Measurements from ENCODE around the gene ALPL.

ALPL gene

GRCh38 chr1:21584096-21584495 lies 74.9 kb downstream of the ALPL start:
- DNase-seq (no peak), ATAC-seq (no peak)
- H3K27me3 Mint-ChIP-seq, result peaks cover 15% of the 10 kb centered on the region
- peaks cover 1% of the 10 kb centered on the region for H3K4me1 Mint-ChIP-seq
- no peak overlapping the region for H3K27ac Mint-ChIP-seq
- no peak overlapping the region for H3K4me3 Mint-ChIP-seq
- no peaks in the 10 kb centered on the region for H3K36me3 Mint-ChIP-seq (ENCODE audit: low read depth)
- no peaks in the 10 kb centered on the region for H3K9me3 Mint-ChIP-seq

- ATAC-seq (no peak), DNase-seq (no peak)
- H3K4me1 Mint-ChIP-seq, result peaks cover 1% of the 10 kb centered on the region
- H3K9me3 Mint-ChIP-seq, result no peaks in the 10 kb centered on the region
- peaks cover 16% of the 10 kb centered on the region for H3K27me3 Mint-ChIP-seq
- H3K36me3 Mint-ChIP-seq (ENCODE audit: low read depth), result no peaks in the 10 kb centered on the region
- no peak overlapping the region for H3K4me3 Mint-ChIP-seq
- H3K27ac Mint-ChIP-seq, result no peak overlapping the region
Measured at GRCh38 chr1:21585037-21585436, 75.8 kb downstream of the ALPL start.

GRCh38 chr1:21586222-21586621 lies 77.0 kb downstream of the ALPL start:
- Mint-ChIP-seq H3K4me3 (no peak overlapping the region), H3K27ac (no peak overlapping the region), H3K27me3 (peaks cover 20% of the 10 kb centered on the region), H3K4me1 (peaks cover 1% of the 10 kb centered on the region), H3K36me3 (ENCODE audit: low read depth) (no peaks in the 10 kb centered on the region), H3K9me3 (no peaks in the 10 kb centered on the region)
- ATAC-seq (no peak), DNase-seq (no peak)

- no peaks in the 10 kb centered on the region for H3K36me3 Mint-ChIP-seq (ENCODE audit: low read depth)
- H3K4me1 Mint-ChIP-seq, result peaks cover 1% of the 10 kb centered on the region
- ATAC-seq (no peak), DNase-seq (no peak)
- H3K27ac Mint-ChIP-seq, result no peak overlapping the region
- H3K9me3 Mint-ChIP-seq, result no peaks in the 10 kb centered on the region
- no peak overlapping the region for H3K4me3 Mint-ChIP-seq
- H3K27me3 Mint-ChIP-seq, result peaks cover 20% of the 10 kb centered on the region
Measured at GRCh38 chr1:21586846-21587601, 77.8 kb downstream of the ALPL start.

GRCh38 chr1:21587602-21587953 lies 78.4 kb downstream of the ALPL start:
- no peak for ATAC-seq
- H3K4me3 Mint-ChIP-seq, result no peak overlapping the region
- peaks cover 1% of the 10 kb centered on the region for H3K4me1 Mint-ChIP-seq
- H3K36me3 Mint-ChIP-seq (ENCODE audit: low read depth), result no peaks in the 10 kb centered on the region
- no peak overlapping the region for H3K27ac Mint-ChIP-seq
- no peak for DNase-seq
- H3K27me3 Mint-ChIP-seq, result peaks cover 20% of the 10 kb centered on the region
- no peaks in the 10 kb centered on the region for H3K9me3 Mint-ChIP-seq

GRCh38 chr1:21589618-21590017 lies 80.4 kb downstream of the ALPL start:
- no peak overlapping the region for H3K4me3 Mint-ChIP-seq
- peaks cover 1% of the 10 kb centered on the region for H3K4me1 Mint-ChIP-seq
- H3K36me3 Mint-ChIP-seq (ENCODE audit: low read depth), result no peaks in the 10 kb centered on the region
- H3K27ac Mint-ChIP-seq, result no peak overlapping the region
- no peaks in the 10 kb centered on the region for H3K9me3 Mint-ChIP-seq
- H3K27me3 Mint-ChIP-seq, result peaks cover 20% of the 10 kb centered on the region
- DNase-seq (no peak), ATAC-seq (no peak)

GRCh38 chr1:21590126-21590880 lies 81.1 kb downstream of the ALPL start:
- Mint-ChIP-seq H3K27ac (no peak overlapping the region), H3K36me3 (ENCODE audit: low read depth) (no peaks in the 10 kb centered on the region), H3K27me3 (peaks cover 14% of the 10 kb centered on the region), H3K4me1 (peaks cover 1% of the 10 kb centered on the region), H3K9me3 (no peaks in the 10 kb centered on the region), H3K4me3 (no peak overlapping the region)
- DNase-seq, result no peak
- peak; percentile 12 for ATAC-seq

GRCh38 chr1:21590934-21591333 lies 81.7 kb downstream of the ALPL start:
- H3K4me1 Mint-ChIP-seq, result peaks cover 1% of the 10 kb centered on the region
- H3K36me3 Mint-ChIP-seq (ENCODE audit: low read depth), result no peaks in the 10 kb centered on the region

GRCh38 chr1:21592086-21592865 lies 83.1 kb downstream of the ALPL start:
- H3K4me1 Mint-ChIP-seq, result peaks cover 1% of the 10 kb centered on the region
- H3K36me3 Mint-ChIP-seq (ENCODE audit: low read depth), result no peaks in the 10 kb centered on the region
- H3K4me3 Mint-ChIP-seq, result no peak overlapping the region
- H3K27ac Mint-ChIP-seq, result no peak overlapping the region
- H3K27me3 Mint-ChIP-seq, result peaks cover 14% of the 10 kb centered on the region
- no peak for DNase-seq
- no peak for ATAC-seq
- H3K9me3 Mint-ChIP-seq, result no peaks in the 10 kb centered on the region

More at GRCh38 chr1:21590934-21591333, 81.7 kb downstream of the ALPL start:
- DNase-seq (no peak), ATAC-seq (no peak)
- no peak overlapping the region for H3K4me3 Mint-ChIP-seq
- H3K9me3 Mint-ChIP-seq, result no peaks in the 10 kb centered on the region
- H3K27me3 Mint-ChIP-seq, result peaks cover 18% of the 10 kb centered on the region
- H3K27ac Mint-ChIP-seq, result no peak overlapping the region

GRCh38 chr1:21593231-21593630 lies 84.0 kb downstream of the ALPL start:
- Mint-ChIP-seq H3K27me3 (peaks cover 14% of the 10 kb centered on the region), H3K4me3 (no peak overlapping the region), H3K9me3 (no peaks in the 10 kb centered on the region), H3K27ac (no peak overlapping the region), H3K36me3 (ENCODE audit: low read depth) (no peaks in the 10 kb centered on the region), H3K4me1 (peaks cover 1% of the 10 kb centered on the region)
- ATAC-seq, result no peak
- no peak for DNase-seq

- Mint-ChIP-seq H3K36me3 (ENCODE audit: low read depth) (no peaks in the 10 kb centered on the region), H3K9me3 (no peaks in the 10 kb centered on the region), H3K27me3 (peaks cover 9% of the 10 kb centered on the region), H3K4me1 (no peaks in the 10 kb centered on the region), H3K4me3 (no peak overlapping the region), H3K27ac (no peak overlapping the region)
- DNase-seq, result no peak
- ATAC-seq, result no peak
Measured at GRCh38 chr1:21594501-21594900, 85.3 kb downstream of the ALPL start.

GRCh38 chr1:21594935-21595897 lies 86.0 kb downstream of the ALPL start:
- Mint-ChIP-seq H3K27ac (no peak overlapping the region), H3K4me1 (no peaks in the 10 kb centered on the region), H3K4me3 (no peak overlapping the region), H3K27me3 (peaks cover 12% of the 10 kb centered on the region), H3K9me3 (no peaks in the 10 kb centered on the region), H3K36me3 (ENCODE audit: low read depth) (no peaks in the 10 kb centered on the region)
- DNase-seq, result peak; percentile 71
- ATAC-seq, result no peak

- Mint-ChIP-seq H3K36me3 (ENCODE audit: low read depth) (no peaks in the 10 kb centered on the region), H3K27me3 (peaks cover 8% of the 10 kb centered on the region), H3K4me1 (no peaks in the 10 kb centered on the region), H3K4me3 (no peak overlapping the region), H3K9me3 (no peaks in the 10 kb centered on the region), H3K27ac (no peak overlapping the region)
- no peak for DNase-seq
- no peak for ATAC-seq
Measured at GRCh38 chr1:21596174-21596573, 87.0 kb downstream of the ALPL start.

GRCh38 chr1:21596628-21597027 lies 87.4 kb downstream of the ALPL start:
- no peaks in the 10 kb centered on the region for H3K9me3 Mint-ChIP-seq
- ATAC-seq, result no peak
- H3K27me3 Mint-ChIP-seq, result peaks cover 8% of the 10 kb centered on the region
- H3K4me3 Mint-ChIP-seq, result no peak overlapping the region
- no peak overlapping the region for H3K27ac Mint-ChIP-seq
- DNase-seq, result no peak
- no peaks in the 10 kb centered on the region for H3K4me1 Mint-ChIP-seq
- H3K36me3 Mint-ChIP-seq (ENCODE audit: low read depth), result no peaks in the 10 kb centered on the region

Data from activated naive CD8-positive, alpha-beta T cell treated with anti-CD3 and anti-CD28 coated beads, Interleukin-2, amount 50 U/mL, for 24 hours (primary cell).